GM12878 (cell line): ENCODE data around the gene FAM107A. TPM values are rescaled to one million over a fixed set of nuclear protein-coding genes. Genes with fewer than 3 reads are reported as not detected.

Experiments used
- ATAC-seq: fragments of 200-7000 bp; cut with Tn5 transposase; 3 replicates; pipeline ENCODE4 v1.9.1; 2020; ENCODE audit warnings: mild to moderate bottlenecking, moderate library complexity
- BruUV-seq: library from RNA; stranded (reverse); fragments of 400-500 nt; replicated peaks from 2 replicates; lab custom pipeline; 2021; lab: Mats Ljungman, UMichigan
- CTCF ChIA-PET: fragments of 300-600 bp; sonication (Branson Sonifier 250); formaldehyde crosslinking; extraction: SDS; loops from one replicate; lab custom pipeline; 2021; ENCODE audit warnings: inconsistent platforms; lab: Yijun Ruan, JAX
- POLR2A ChIA-PET: fragments of 350-600 bp; formaldehyde crosslinking; extraction: SDS; loops from one replicate; lab custom pipeline; 2021; ENCODE audit warnings: inconsistent platforms; lab: Charles Lee
- RAD21 ChIA-PET: fragments of 300-600 bp; sonication (Branson Sonifier 250); formaldehyde crosslinking; loops from one replicate; lab custom pipeline; 2023; ENCODE audit warnings: antibody characterized with exemption; ENCODE audit not compliant: unreplicated experiment; lab: Charles Lee
- SMC1A ChIA-PET: fragments of 300-600 bp; sonication (Branson Sonifier 250); formaldehyde crosslinking; loops from one replicate; lab custom pipeline; 2023; ENCODE audit not compliant: unreplicated experiment, uncharacterized antibody; lab: Charles Lee
- DNase-seq: peaks from one replicate; pipeline ENCODE4 v3.0.0-alpha.2; 2011; ENCODE audit warnings: low read depth, low spot score
- FAIRE-seq: peaks from 3 replicates; lab custom pipeline; 2011; peaks lifted over from hg19 to GRCh38; lab: Jason Lieb, UNC
- H2AFZ ChIP-seq: 2 replicates; pipeline ENCODE4 v1.6.0; 2011; ENCODE audit warnings: low read depth, low read length, control low read depth; ENCODE audit not compliant: control insufficient read depth
- H3K27ac ChIP-seq: 2 replicates; pipeline ENCODE4 v1.5.1; 2011; ENCODE audit warnings: control low read depth; ENCODE audit not compliant: control insufficient read depth, insufficient read depth
- H3K27me3 ChIP-seq, 2 experiments: replicated peaks in 1 of 2; 2 replicates each; pipeline versions ENCODE4 v1.6.0 to v1.6.1; 2011; ENCODE audit warnings: low read length in 1 of 2; ENCODE audit not compliant: control insufficient read depth in 2 of 2, insufficient read depth in 2 of 2
- H3K36me3 ChIP-seq, 2 experiments: 2 replicates each; pipeline ENCODE4 v1.5.1; 2011; ENCODE audit warnings: low read length in 1 of 2; ENCODE audit not compliant: control insufficient read depth in 2 of 2, insufficient read depth in 2 of 2
- H3K4me1 ChIP-seq: 2 replicates; pipeline ENCODE4 v1.6.1; 2011; ENCODE audit warnings: mild to moderate bottlenecking, low read length, moderate library complexity, mixed read lengths; ENCODE audit not compliant: control insufficient read depth, insufficient read depth
- H3K4me2 ChIP-seq: 2 replicates; pipeline ENCODE4 v1.6.0; 2011; ENCODE audit warnings: control low read depth; ENCODE audit not compliant: control insufficient read depth, insufficient read depth
- H3K4me3 ChIP-seq: fragments of 200-600 bp; sonication (generic); 2 replicates; pipeline ENCODE4 v1.5.1; 2016
- H3K79me2 ChIP-seq: 2 replicates; pipeline ENCODE4 v1.6.0; 2011; ENCODE audit warnings: low read length; ENCODE audit not compliant: control insufficient read depth, insufficient read depth
- H3K9ac ChIP-seq: 2 replicates; pipeline ENCODE4 v1.8.0; 2011; ENCODE audit warnings: low read length, control low read depth, mixed read lengths; ENCODE audit not compliant: control insufficient read depth, insufficient read depth
- H3K9me3 ChIP-seq: replicated peaks from 3 replicates; pipeline ENCODE4 v1.5.1; 2011; ENCODE audit warnings: mild to moderate bottlenecking, low read length; ENCODE audit not compliant: control insufficient read depth, insufficient read depth
- H4K20me1 ChIP-seq: 2 replicates; pipeline ENCODE4 v1.6.0; 2011; ENCODE audit not compliant: control insufficient read depth, insufficient read depth
- CHD1 ChIP-seq: IDR thresholded peaks from 2 replicates; pipeline ENCODE4 v1.6.1; 2012; ENCODE audit warnings: low read depth, low read length, improper control_type of control experiment
- CTCF ChIP-seq, 3 experiments: IDR thresholded peaks in 2 of 3; conservative IDR thresholded peaks in 1 of 3; 2 replicates each; pipeline ENCODE4 v1.5.1; 2011; ENCODE audit warnings: low read depth in 3 of 3, low read length in 3 of 3, mild to moderate bottlenecking in 3 of 3, control low read depth in 2 of 3, moderate library complexity in 2 of 3, inconsistent platforms in 1 of 3, mixed read lengths in 1 of 3; ENCODE audit not compliant: control insufficient read depth in 2 of 3, insufficient read depth in 1 of 3; ENCODE audit errors: extremely low read depth in 1 of 3
- IKZF1 ChIP-seq: fragments of 450-650 bp; conservative IDR thresholded peaks from 2 replicates; pipeline ENCODE4 v1.6.1; 2017; ENCODE audit warnings: antibody characterized with exemption, mild to moderate bottlenecking
- NFIC ChIP-seq: IDR thresholded peaks from 2 replicates; pipeline ENCODE4 v1.6.1; 2012; ENCODE audit warnings: low read depth, mild to moderate bottlenecking, inconsistent platforms, low read length, moderate library complexity
- POLR2AphosphoS5 ChIP-seq: IDR thresholded peaks from 2 replicates; pipeline ENCODE4 v1.6.1; 2011; ENCODE audit warnings: mild to moderate bottlenecking, low read length, inconsistent platforms
- PRDM15 ChIP-seq: fragments of 450-650 bp; formaldehyde crosslinking; IDR thresholded peaks from 2 replicates; pipeline ENCODE4 v1.4.0; 2020; ENCODE audit warnings: mild to moderate bottlenecking, moderate library complexity
- RBBP5 ChIP-seq: fragments of 200-600 bp; sonication (generic); conservative IDR thresholded peaks from 2 replicates; pipeline ENCODE4 v1.6.1; 2016
- SIN3A ChIP-seq: IDR thresholded peaks from 2 replicates; pipeline ENCODE4 v1.6.1; 2012; ENCODE audit warnings: low read depth, low read length, improper control_type of control experiment
- TCF3 ChIP-seq: IDR thresholded peaks from 2 replicates; pipeline ENCODE4 v1.6.1; 2012; ENCODE audit warnings: low read depth, mild to moderate bottlenecking, low read length, borderline replicate concordance; ENCODE audit not compliant: insufficient read depth
- WGBS: methylation state at CpG from one replicate; pipeline ENCODE4 v1.1.6; 2016; ENCODE audit warnings: low lambda C conversion rate; ENCODE audit not compliant: insufficient replicate concordance, insufficient coverage; ENCODE audit errors: missing lambda C conversion rate; 5-methylcytosine and 5-hydroxymethylcytosine counted together
- in situ Hi-C: fragments of 300-500 bp; cut with MboI; formaldehyde crosslinking; loops from 9 replicates; pipeline ENCODE4 v1.14.3; 2018; ENCODE audit warnings: mixed read lengths
- intact Hi-C: fragments of 100-400 bp; cut with micrococcal nuclease; formaldehyde crosslinking; loops from one replicate; pipeline ENCODE4 v1.14.2; 2022; ENCODE audit not compliant: unreplicated experiment
- polyA plus RNA-seq, 11 experiments: library from polyadenylated mRNA; depleted of rRNA in 4 of 11; unstranded in 6 of 11; stranded (reverse) in 5 of 11; fragments of >200 nt; fragmentation: Nextera tagmentation in 4 of 11; fragmentation: Illumina TruSeq in 1 of 11; extraction: Ambion mirVana in 4 of 11; extraction: Trizol in 1 of 11; gene quantifications; 1 replicate in 1 of 11; 2 replicates in 10 of 11; pipeline versions ENCODE4 v1.2.1 to v1.2.3, GENCODE V29; 2011 to 2016; ENCODE audit warnings: inconsistent platforms in 2 of 11, missing spikeins in 2 of 11, low read depth in 1 of 11
- total RNA-seq, 4 experiments: library from RNA; depleted of rRNA in 3 of 4; stranded (reverse); fragments of >200 nt in 3 of 4; fragmentation: Illumina TruSeq in 1 of 4; extraction: Trizol in 1 of 4; gene quantifications; 2 replicates each; pipeline versions ENCODE4 v1.2.1 to v1.2.3, GENCODE V29; 2013 to 2021

The FAM107A gene
- total and polyA plus RNA-seq, 10 of the 15 experiments (the other 5 are each of a cell fraction or from before 2014, with no cell fraction given), result not detected

- H3K9ac ChIP-seq, result no peak overlapping the region
- ATAC-seq (peak; percentile 98), FAIRE-seq (no peak)
- no TSS peak for BruUV-seq
- intact Hi-C loops, result no loop called here
- peak overlapping the region; percentile 36 for H2AFZ ChIP-seq
- RAD21 ChIA-PET, result no interaction called here
- no peaks in the 10 kb centered on the region for H4K20me1 ChIP-seq
- H3K27ac ChIP-seq, result no peak overlapping the region
- no peaks in the 10 kb centered on the region for H3K4me1 ChIP-seq
- 12% methylated on average over 45 of the region's 46 CpGs for WGBS
- TF ChIP-seq PRDM15 (CRISPR knock-in tag), result no peak
- no peak for TF ChIP-seq CHD1
- TF ChIP-seq CTCF (IDR thresholded peaks at IDR 0.05 in 2 of 3, conservative IDR thresholded peaks at IDR 0.05 in 1 of 3; ENCODE audit: control insufficient read depth in 2 of 3, extremely low read depth in 1 of 3, insufficient read depth in 1 of 3, low read depth in 3 of 3, low read length in 3 of 3), result peak; percentile 14 to 62 (median 51)
- no peak for TF ChIP-seq SIN3A
- no peak for TF ChIP-seq NFIC
- TF ChIP-seq RBBP5, result no peak
- 0 out of 2 replicates have a peak, but pooled peaks have one; percentile 40 for TF ChIP-seq TCF3
- no peak for TF ChIP-seq POLR2AphosphoS5
- TF ChIP-seq IKZF1, result no peak
- TF ChIP-seq, all 136 proteins: peak for 2
- in situ Hi-C loops, result no loop called here
- CTCF ChIA-PET, result interaction anchor here (1.2 kb wide), 1 partner anchor 16 kb away, joined by 3 read pairs; no protein-coding TSS in a partner anchor
- SMC1A ChIA-PET, result no interaction called here
- no peaks in the 10 kb centered on the region; the same call in 2 of the 3 replicates for H3K9me3 ChIP-seq
- H3K4me3 ChIP-seq, result peak overlapping the region; percentile 47; the same call in 1 of the 2 replicates
- peak overlapping the region; percentile 72 for H3K4me2 ChIP-seq
- no peaks in the 10 kb centered on the region for H3K79me2 ChIP-seq
- DNase-seq, result no peak
- H3K27me3 ChIP-seq, result peaks cover 3 to 9% of the 10 kb centered on the region in 2 experiments
- H3K36me3 ChIP-seq, result no peaks in the 10 kb centered on the region
- POLR2A ChIA-PET, result no interaction called here
Measured at GRCh38 chr3:58585005-58585786, 8.0 kb upstream of the FAM107A start.
